GM18505 (cell line): ENCODE results near the gene PGAP1.

Experiments
- ATAC-seq: cut with Tn5 transposase; IDR thresholded peaks from one replicate; pipeline ENCODE4 v1.9.1; 2021; ENCODE audit not compliant: unreplicated experiment
- POLR2A ChIP-seq: IDR thresholded peaks from 4 replicates; pipeline ENCODE4 v1.6.1; 2011; ENCODE audit warnings: borderline replicate concordance; ENCODE audit not compliant: insufficient read depth, insufficient read length; ENCODE audit errors: extremely low read depth

PGAP1 gene

DNA sequence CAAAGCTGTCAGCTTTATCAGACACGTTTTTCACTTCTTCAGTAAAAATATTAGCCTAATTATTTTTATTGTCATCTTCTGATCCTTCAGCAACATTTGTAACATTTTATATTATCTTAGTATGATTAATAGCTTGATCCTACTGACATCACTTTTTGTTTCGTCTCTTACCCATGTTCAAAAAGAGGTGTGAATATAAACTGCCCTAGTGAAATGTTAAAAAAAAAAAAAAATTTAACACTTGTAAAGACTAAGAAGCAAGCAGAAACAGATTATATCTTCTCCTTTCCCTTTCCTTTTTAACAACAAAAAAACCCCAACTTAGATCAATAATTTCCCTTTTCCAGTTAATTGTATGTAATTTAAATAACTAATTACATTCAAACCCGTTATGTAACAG lies 81.1 kb downstream of the PGAP1 start:
- no peak for ATAC-seq
- no peak for TF ChIP-seq POLR2A

DNA sequence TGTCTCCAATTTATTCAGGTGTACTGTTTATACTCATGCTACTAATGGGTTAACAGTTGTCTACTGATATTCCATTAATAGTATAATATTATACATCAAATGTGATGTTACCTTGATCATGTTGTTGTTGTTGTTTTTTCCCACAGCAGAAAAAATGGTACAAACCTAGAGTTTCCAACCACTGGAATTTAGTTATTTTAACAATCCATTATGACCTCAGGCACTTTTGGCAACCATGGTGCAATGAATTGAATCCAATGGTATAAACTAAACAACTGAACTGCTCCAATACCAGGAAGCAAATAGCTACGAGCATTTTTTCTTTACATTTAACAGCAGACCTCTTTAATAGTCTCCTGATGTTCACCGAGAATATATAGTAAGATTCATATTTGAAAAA lies 86.3 kb downstream of the PGAP1 start:
- no peak for TF ChIP-seq POLR2A
- ATAC-seq, result no peak

DNA sequence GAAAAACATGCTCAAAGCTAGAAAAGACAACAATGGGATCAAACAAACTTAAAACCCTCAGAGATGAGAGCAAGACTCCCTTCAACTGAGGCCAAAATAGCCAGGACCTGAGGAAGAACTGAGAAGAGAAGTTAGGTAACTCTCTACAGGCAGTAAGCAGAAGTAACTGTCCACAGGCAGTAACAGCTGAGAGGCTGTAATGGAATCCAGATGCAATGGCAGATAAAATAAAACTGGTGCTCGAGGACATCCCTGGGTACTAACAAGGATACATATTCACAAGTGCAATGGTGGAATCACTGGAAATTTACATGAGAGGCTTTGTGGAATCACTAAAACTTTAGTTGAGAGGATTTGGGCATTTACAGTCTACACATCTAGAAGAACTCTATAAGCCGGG lies 86.9 kb downstream of the PGAP1 start:
- ATAC-seq, result no peak
- no peak for TF ChIP-seq POLR2A

DNA sequence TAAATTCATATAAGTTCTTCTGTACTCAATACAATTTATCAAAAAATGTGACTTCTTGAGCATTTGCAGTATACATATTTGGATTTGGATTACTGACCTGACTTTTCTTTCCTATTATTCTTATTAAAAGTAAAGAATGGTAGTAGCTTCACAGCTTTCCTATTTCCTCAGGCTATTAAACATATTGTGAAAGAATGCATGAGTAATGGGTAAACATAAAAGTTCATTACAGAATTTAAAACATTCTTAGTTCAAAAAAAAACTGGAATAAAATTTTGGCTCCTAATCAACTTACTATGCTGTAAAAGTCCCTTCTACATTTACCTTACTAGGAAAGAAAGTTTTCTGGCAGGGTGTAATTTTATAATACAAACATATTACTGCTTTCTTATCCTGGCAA lies 90.1 kb downstream of the PGAP1 start:
- ATAC-seq, result no peak
- TF ChIP-seq POLR2A, result no peak

DNA sequence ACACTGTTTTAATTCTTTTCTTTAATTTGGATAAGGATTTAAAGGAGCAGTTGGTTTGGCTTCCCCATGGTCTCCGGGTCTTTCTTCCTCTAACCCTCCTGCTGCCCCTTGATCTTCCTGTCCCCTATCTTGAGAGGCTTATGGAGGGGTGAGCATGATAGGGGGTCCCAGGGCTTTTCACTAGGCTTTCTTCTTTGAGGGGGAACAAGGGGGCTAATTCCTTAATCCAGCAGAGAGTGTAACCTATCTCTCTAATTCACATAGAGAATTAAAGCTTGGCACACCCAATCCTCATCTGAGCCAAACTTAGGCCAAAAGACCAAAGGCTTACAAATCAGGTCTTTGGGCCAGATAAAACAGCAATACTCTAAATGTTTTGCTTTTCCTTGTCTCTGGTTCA lies 95.8 kb downstream of the PGAP1 start:
- no peak for TF ChIP-seq POLR2A
- ATAC-seq, result no peak

DNA sequence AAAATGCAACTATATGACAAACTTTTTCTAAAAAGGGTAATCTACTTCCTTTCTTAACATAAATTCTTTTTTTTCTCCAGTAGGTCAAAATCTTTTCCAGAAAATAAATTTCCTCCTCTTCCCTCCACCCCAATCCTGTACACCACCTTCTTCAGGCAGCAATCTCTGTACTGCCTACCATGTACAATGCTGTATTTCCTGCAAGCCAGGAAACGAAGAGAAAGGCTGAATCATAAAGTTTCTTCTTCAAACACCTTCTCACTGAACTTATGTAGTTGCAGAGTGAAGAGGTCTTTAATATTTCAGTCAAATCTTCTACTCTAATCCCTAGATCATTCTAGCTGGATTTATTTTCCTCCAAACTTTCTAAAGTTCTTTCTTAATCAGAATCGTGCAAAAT lies 99.2 kb downstream of the PGAP1 start:
- no peak for TF ChIP-seq POLR2A
- no peak for ATAC-seq

DNA sequence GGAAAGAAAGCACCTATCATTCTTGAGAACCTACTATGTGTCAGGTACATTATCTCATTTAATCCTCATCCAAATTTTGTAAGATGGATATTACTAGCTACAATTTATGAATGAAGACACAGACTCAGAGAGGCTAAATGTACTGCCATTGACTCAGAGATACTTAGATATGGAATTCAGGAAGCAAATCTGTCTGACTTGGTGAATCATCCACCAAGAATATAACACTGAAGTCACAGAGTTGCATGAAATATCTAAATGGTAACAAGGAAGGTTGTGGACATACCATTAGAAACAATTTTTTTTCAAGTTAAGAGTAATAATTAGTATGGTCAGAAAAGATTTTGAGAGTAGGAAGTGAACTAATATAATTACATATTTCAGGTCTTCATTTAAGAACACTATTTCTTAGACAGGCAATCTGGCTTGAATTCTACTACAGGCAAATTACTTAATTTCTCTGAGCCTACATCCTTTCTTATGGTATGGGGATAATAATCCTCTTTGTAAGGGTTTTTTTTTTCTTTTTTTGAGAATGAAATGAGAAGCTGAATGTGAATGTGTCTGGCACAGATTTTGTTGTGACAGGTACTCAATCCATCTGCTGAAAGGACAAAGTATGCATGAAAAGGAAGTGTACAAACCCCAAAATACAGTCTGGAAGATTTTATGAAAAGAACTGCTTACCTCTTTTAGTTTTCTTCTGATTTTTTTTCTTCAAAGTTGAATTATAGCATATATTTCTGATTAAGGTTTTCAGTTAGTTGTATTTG lies 102.6 kb downstream of the PGAP1 start:
- no peak for ATAC-seq
- TF ChIP-seq POLR2A, result no peak

DNA sequence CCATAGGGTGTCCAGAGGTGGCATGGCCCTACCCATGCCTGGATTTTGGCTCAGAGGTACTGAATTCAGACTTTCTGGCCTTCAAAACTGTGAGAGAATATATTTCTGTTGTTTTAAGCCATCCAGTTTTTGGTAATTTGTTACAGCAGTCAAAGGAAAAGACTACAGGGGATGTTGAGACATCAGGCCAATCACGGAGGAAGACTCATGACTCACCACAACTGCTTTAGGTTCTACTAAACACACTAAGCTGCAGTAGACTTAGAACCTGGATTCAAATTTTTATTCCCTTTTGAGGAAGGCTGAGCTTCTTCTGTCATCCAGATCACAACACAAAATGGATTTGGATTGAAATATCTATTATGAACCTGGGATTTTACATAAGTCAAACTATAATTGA lies 105.3 kb downstream of the PGAP1 start:
- no peak for ATAC-seq
- no peak for TF ChIP-seq POLR2A

DNA sequence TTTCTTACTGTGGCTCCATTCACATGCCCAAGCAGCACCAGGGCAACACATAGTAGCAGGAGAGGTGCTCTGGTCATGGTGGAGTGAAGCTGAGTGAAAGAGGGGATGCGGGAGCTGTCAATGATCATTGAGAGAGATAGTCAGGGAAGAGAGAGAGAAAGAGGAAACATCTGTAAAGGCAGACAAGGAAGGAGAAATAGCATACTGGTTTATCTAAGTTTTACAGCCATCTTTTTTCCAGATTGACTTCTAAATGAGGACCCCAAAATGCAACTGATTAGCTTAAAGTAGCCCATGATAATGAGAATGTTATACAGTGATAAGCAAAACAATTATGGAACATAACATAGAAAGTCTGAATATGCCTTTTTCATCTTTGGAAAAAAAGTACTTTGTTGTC lies 117.2 kb downstream of the PGAP1 start, which contains the start of gene C2orf66:
Gene C2orf66 (minus strand): TSS at position 96 of the 400 bp plus-strand sequence. CDS start 19 bp downstream, at position 77.
- TF ChIP-seq POLR2A, result no peak
- ATAC-seq, result no peak

DNA sequence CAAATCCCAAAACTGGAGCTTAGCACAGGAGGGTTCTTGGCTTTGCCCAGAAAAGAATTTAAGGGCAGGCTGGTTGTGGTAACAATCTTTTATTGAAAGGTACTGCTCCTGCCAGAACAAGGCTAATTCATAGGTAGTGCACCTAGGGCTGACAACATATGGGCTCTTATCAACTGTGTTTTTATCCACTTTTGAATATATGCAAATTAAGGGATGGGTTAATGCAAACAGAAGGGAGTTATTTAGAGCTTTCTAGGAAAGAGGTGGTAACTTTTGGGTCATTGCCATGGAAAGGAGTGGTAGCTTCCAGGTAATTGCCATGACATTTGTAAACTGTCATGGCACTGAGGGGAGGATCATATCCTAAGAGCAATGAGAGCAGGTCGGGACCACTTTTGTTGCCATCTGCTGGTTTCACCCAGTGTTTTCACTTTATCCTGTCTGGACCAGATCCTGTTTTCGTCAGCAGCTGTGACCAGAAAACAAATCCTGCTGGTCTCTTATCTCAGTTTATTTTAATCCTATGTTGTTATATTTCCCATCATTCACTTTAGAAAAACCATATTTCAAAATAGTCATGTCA lies 118.3 kb downstream of the PGAP1 start:
- ATAC-seq, result no peak
- no peak for TF ChIP-seq POLR2A

DNA sequence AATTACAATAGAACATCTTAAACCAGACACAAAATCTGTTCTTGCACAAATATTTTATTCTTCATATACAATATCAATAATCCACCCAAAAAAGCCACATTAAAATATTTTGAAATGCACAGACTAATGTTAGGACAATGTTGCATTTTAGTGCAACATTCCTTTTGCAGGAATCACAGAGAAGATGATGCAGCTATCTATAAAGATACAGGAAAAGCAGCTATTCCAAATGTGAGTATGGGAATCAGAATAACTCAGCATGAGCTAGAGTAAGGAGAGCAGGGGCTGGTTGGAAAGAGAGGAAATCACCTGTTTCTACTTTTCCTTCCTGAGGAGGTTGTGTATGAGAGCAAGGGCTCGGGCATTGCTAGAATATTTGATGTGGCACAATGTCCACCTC lies 122.1 kb downstream of the PGAP1 start:
- no peak for TF ChIP-seq POLR2A
- no peak for ATAC-seq

DNA sequence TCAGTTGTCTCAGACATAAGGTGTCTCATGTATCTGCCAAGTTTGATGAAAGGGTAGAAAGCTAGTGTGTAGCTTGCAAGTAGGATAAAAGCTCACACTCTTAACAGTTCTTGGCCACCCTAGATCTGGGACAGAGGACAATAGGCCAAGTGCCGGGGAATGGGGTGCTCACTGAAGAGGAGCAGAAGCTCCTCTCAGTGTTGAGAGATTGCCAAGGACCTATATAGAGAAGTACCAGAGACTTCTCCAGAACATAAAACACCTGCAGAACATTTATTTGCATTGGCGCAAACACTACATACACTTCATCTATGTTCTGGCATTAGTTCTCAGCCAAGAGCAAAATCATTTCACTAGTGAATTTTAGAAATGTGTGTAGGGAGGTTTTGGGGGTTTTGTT lies 124.1 kb downstream of the PGAP1 start:
- no peak for TF ChIP-seq POLR2A
- ATAC-seq, result no peak

DNA sequence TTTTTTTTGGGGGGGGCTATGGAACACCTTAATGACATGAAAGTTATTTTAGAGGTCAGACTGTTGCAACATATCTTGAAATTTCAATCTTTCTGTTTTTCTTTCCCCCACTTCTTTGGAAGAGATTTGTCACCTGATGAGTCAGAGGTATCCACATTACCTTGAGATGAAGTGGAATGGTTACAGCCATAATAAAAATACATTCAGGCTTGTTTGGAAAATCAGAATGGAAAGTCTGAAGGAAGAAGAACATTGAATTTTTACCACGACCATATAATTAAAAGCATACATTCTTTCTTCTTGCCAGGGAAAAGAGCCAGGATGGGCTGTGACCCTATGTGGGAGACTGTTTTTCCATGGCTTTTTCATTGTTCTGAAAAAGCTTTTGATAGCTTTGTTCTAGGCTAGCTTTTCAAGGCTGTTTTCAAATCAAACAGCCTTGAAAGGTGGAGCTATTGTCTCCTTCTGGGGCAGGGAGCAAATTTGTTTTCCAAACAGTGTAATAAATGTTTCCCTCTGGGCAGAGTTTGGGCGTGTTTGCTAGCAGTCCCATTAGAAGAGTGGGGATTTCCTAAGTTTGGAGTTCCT lies 124.7 kb downstream of the PGAP1 start:
- ATAC-seq, result no peak
- no peak for TF ChIP-seq POLR2A

DNA sequence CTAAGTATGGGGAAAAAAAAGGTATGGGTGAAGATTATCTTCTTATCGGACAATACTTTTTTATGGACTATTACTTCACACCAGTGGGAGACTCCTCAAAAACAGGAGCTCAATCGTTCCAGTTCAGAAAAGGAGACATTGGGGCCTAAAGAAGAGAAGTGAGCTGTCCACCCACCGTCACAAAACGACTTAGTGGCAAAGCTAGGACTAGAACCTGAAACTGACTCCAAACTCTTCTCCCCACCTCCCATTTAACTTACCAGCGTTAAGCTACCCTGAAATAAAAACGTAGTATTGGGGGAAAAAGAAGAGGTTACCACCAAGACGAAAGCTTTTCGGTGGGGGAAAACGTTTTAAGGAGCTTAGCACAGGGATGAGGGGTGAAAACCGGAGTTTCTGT lies 127.5 kb downstream of the PGAP1 start:
- no peak for TF ChIP-seq POLR2A
- ATAC-seq, result no peak
